ENCODE data around the gene PPP1CA.
"Not testable (repeated sequence)": the region's sequence is repeated elsewhere in the genome, so short reads cannot be mapped to it uniquely, and the experiment has no call there.

PPP1CA gene

DNA sequence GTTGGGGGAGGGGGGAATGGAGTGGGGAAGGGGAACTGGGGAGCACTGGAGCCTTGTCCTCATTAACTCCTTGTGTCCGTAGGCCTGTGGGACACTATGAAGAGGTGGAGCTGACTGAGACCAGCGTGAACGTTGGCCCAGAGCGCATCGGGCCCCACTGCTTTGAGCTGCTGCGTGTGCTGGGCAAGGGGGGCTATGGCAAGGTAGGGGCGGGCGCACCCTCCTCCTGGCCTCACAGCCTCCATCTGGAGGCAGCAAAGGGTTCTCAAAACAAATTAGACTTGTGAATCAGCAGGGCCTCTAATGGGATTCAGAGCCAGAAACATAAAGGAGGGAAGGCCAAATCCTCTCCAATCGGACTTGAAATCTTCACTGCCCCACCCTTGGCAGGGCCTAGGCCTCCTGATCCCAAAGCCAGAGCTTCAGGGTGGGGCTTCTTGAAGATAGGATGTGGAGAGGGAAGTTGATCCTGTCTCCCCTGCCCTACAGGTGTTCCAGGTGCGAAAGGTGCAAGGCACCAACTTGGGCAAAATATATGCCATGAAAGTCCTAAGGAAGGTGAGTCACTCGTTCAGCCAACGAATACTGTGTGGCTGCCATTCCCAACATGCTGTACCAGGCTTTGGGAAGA is 27.5 kb upstream of the PPP1CA start:
- Mint-ChIP-seq H3K27ac (peak overlapping the region; percentile 95), H3K36me3 (peaks cover 14% of the 10 kb centered on the region), H3K4me1 (peaks cover 70% of the 10 kb centered on the region), H3K9me3 (no peaks in the 10 kb centered on the region), H3K4me3 (peak overlapping the region; percentile 98), H3K27me3 (peaks cover 6% of the 10 kb centered on the region)
- no peak for DNase-seq
- CTCF ChIA-PET: interaction anchor here (0.9 to 1.3 kb wide), 2 partner anchors 8 to 9 kb away, joined by 4 to 5 read pairs; partner anchors contain the start of gene PTPRCAP

DNA sequence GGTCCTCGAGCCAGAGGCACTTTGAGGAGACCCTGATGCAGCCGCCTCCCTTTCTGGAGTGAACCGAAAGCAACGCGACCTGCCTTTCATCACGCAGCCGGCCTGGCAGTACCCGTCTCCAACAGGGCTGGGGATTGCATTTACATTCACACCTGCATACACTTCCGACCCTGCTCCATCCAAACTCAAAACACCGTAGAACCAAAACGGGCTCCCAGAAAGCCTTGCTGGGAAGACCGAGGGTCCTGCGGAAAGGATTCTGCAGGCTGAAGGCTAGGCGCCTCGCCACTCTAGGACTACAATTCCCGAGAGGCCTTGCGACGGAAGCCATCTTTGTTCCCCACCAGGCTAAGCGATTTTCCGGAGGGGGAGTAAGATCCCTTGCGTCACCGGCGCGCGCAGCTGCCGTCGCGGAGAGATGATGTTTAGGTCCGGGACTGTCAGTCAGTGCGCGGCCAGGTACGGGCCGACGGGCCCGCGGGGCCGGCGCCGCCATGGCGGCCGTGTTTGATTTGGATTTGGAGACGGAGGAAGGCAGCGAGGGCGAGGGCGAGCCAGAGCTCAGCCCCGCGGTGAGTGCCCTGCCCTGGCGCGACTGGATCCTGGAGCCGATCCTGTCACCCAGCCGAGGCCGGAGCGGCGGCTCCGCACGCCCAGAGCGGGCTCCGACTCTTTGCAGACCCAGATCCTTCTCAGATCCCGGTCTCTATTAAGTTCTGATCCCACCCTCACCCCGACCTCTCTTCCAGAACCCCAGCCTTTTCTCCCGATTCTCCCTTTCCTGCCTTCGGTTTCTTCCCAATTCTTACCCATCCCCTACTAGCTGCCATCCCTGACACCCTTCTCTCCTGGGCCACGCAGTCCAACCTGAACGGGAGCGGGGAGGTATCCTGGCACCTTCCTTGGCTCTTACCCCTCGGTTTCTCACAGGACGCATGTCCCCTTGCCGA is 26.7 kb upstream of the PPP1CA start, which contains the start of gene RPS6KB2:
TSS of gene RPS6KB2 (plus strand) at position 443 of the 950 bp plus-strand sequence. CDS start at position 495, 52 bp downstream.
- peaks cover 13% of the 10 kb centered on the region for H3K36me3 Mint-ChIP-seq
- peaks cover 64% of the 10 kb centered on the region for H3K4me1 Mint-ChIP-seq
- H3K4me3 Mint-ChIP-seq: peak within 1 kb of the TSS; percentile 98
- CTCF ChIA-PET: interaction anchor here (0.9 to 1.3 kb wide), 2 partner anchors 9 to 10 kb away, joined by 4 to 5 read pairs; partner anchors contain the start of gene PTPRCAP
- DNase-seq: peak; percentile 100
- H3K27ac Mint-ChIP-seq: peak within 1 kb of the TSS; percentile 95
- H3K9me3 Mint-ChIP-seq: no peaks in the 10 kb centered on the region
- H3K27me3 Mint-ChIP-seq: peaks cover 6% of the 10 kb centered on the region

DNA sequence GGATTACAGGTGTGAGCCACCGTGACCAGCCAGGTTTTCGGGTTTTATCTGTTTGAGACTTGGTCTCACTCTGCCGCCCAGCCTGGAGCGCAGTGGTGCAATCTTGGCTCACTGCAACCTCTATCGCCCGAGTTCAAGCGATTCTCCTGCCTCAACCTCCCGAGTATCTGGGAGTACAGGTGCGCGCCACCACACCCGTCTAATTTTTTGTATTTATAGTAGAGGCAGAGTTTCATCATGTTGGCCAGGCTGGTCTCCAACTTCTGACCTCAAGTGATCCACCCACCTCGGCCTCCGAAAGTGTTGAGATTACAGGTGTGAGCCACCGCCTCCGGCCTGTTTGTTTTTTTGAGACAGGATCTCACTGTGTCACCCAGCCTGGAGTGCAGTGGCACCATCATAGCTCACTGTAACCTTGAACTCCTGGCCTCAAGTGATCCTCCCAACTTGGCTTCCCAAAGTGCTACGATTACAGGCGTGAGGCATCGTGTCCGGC is 25.8 kb upstream of the PPP1CA start:
- CTCF ChIA-PET, H3K9me3 Mint-ChIP-seq, DNase-seq, H3K27me3 Mint-ChIP-seq: not testable (repeated sequence)
- Mint-ChIP-seq H3K27ac (peak overlapping the region; percentile 95), H3K4me1 (peaks cover 62% of the 10 kb centered on the region), H3K36me3 (peaks cover 10% of the 10 kb centered on the region), H3K4me3 (peak overlapping the region; percentile 98)

DNA sequence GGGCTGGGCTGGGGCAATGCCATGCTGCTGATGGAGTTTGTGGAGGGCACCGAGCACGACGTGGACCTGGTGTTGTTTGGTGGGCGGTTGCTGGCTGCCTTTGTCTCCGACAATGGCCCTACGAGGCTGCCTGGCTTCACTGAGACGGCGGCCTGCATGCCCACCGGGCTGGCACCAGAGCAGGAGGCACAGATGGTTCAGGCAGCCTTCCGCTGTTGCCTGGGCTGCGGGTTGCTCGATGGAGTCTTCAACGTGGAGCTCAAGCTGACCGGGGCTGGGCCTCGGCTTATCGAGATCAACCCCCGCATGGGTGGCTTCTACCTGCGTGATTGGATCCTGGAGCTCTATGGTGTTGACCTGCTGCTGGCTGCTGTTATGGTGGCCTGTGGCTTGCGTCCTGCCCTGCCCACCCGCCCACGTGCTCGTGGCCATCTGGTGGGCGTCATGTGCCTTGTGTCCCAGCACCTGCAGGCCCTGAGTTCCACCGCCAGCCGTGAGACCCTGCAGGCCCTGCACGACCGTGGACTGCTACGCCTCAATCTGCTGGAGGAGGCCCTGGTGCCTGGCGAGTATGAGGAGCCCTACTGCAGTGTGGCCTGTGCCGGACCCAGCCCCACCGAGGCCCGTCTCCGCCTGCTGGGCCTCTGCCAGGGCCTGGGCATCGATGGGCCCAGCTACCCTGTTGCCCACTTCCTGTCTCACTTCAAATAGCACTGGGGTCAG is 22.4 kb upstream of the PPP1CA start:
- CTCF ChIA-PET: no interaction called here
- H3K4me3 Mint-ChIP-seq: no peak overlapping the region
- H3K27me3 Mint-ChIP-seq: peaks cover 18% of the 10 kb centered on the region
- no peak for DNase-seq
- peaks cover 60% of the 10 kb centered on the region for H3K4me1 Mint-ChIP-seq
- no peaks in the 10 kb centered on the region for H3K9me3 Mint-ChIP-seq
- no peak overlapping the region for H3K27ac Mint-ChIP-seq
- H3K36me3 Mint-ChIP-seq: peaks cover 2% of the 10 kb centered on the region

DNA sequence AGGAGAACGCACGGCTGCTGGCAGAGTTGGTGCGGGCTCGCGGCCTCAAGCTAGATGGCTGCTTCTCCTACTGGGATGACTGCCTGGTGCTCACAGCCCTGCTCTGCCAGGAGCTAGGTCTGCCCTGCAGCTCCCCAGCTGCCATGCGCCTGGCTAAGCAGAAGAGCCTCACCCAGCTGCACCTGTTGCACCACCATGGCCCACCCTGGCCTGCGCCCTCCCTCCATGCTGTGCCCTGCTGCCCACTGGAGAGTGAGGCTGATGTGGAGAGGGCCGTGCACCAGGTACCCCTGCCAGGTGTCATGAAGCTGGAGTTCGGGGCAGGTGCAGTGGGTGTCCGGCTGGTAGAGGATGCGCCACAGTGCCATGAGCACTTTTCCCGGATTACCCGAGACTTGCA is 21.8 kb upstream of the PPP1CA start:
- H3K27ac Mint-ChIP-seq: no peak overlapping the region
- peaks cover 63% of the 10 kb centered on the region for H3K4me1 Mint-ChIP-seq
- DNase-seq: no peak
- CTCF ChIA-PET: interaction anchor here (0.6 kb wide), 1 partner anchor 781 kb away, joined by 3 read pairs; no protein-coding TSS in a partner anchor
- H3K9me3 Mint-ChIP-seq: no peaks in the 10 kb centered on the region
- H3K4me3 Mint-ChIP-seq: no peak overlapping the region
- H3K27me3 Mint-ChIP-seq: peaks cover 21% of the 10 kb centered on the region
- no peaks in the 10 kb centered on the region for H3K36me3 Mint-ChIP-seq

DNA sequence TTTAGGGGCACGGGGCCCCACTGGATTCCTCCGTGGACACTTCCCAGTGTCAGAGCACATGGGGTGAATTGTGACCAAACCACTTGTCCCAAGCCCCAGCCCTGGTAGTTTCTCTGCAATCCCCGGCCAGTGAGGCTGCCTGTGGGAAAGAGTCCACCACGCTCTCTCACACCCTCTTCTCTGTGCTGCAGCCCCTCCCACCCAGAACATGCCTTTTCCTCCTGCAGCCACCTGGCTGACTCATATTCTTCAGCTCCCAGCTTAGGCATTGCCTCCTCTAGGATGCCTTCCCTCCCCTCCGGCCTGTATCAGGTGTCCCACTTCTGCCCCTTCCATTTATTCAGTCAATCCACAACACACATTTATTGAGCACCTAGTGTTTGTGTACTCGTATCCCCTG is 21.2 kb upstream of the PPP1CA start:
- CTCF ChIA-PET: interaction anchor here (0.6 kb wide), 1 partner anchor 781 kb away, joined by 3 read pairs; no protein-coding TSS in a partner anchor
- Mint-ChIP-seq H3K4me3 (no peak overlapping the region), H3K9me3 (no peaks in the 10 kb centered on the region), H3K36me3 (no peaks in the 10 kb centered on the region), H3K4me1 (peaks cover 65% of the 10 kb centered on the region), H3K27me3 (peaks cover 23% of the 10 kb centered on the region), H3K27ac (no peak overlapping the region)
- no peak for DNase-seq

DNA sequence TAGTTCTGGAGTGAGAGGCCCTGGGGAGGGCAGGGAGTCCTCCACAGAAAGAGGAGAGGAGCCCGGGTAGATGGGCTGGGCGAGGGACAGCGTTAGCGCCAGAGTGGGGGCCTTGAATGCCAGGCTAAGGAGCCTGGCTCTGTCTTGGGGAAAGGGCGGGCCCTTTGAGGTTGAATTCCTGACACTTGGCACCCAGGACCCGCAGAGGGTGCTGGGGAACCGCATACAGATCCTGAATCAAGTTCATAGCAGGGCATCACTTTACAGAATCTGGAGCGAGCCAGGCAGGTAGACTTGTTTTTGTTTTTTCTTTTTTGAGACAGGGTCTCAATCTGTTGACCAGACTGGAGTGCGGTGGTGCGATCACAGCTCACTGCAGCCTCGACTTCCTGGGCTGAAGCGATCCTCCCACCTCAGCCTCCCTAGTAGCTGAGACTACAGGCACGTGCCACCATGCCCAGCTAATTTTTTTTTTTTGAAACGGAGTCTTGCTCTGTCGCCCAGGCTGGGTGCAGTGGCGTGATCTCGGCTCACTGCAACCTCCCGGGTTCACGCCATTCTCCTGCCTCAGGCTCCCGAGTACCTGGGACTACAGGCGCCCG is 19.9 kb upstream of the PPP1CA start:
- Mint-ChIP-seq H3K4me3 (peak overlapping the region; percentile 62), H3K27ac (peak overlapping the region; percentile 77), H3K36me3 (no peaks in the 10 kb centered on the region), H3K27me3 (peaks cover 27% of the 10 kb centered on the region), H3K9me3 (no peaks in the 10 kb centered on the region), H3K4me1 (peaks cover 64% of the 10 kb centered on the region)
- no peak for DNase-seq
- CTCF ChIA-PET: interaction anchor here (2.4 kb wide), 1 partner anchor 20 kb away, joined by 9 read pairs; the partner anchor contains the start of gene PPP1CA

DNA sequence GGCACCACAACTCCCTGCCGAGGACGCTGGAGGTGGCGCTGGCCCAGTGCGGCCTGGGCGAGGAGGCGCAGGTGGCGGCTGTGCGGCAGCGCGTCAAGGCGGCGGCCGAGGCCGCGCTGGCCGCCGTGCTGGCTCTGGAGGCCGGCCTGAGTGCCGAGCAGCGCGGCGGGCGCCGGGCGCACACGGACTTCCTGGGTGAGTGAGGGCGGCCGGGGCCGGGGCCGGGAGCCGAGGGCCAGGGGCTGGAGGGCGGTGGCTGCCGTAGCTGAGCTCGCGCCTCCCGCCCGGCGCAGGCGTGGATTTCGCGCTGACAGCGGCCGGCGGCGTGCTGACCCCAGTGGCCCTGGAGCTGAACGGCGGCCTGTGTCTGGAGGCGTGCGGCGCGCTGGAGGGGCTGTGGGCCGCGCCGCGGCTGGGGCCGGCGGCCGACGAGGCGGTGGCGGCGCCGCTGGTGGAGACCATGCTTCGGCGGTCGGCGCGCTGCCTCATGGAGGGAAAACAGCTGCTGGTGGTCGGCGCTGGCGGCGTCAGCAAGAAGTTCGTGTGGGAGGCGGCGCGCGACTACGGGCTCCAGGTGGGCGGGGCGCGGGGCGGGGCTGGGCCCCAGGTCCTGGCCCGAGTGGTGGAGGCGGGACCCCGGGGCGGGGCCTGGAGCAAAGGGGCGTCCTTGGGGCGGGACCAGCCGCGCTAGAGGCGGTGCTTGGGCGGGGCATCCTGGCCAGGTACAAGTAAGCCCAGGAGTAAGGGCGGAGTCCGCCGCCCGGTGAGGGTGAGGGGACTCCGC is 19.2 kb upstream of the PPP1CA start:
- Mint-ChIP-seq H3K36me3 (no peaks in the 10 kb centered on the region), H3K4me3 (peak overlapping the region; percentile 76), H3K27me3 (peaks cover 34% of the 10 kb centered on the region), H3K27ac (peak overlapping the region; percentile 77), H3K4me1 (peaks cover 67% of the 10 kb centered on the region), H3K9me3 (no peaks in the 10 kb centered on the region)
- CTCF ChIA-PET: interaction anchor here (1.6 to 2.4 kb wide), 2 partner anchors 17 to 19 kb away, joined by 6 to 9 read pairs; partner anchors contain the start of genes PPP1CA and PTPRCAP
- DNase-seq: peak; percentile 98

DNA sequence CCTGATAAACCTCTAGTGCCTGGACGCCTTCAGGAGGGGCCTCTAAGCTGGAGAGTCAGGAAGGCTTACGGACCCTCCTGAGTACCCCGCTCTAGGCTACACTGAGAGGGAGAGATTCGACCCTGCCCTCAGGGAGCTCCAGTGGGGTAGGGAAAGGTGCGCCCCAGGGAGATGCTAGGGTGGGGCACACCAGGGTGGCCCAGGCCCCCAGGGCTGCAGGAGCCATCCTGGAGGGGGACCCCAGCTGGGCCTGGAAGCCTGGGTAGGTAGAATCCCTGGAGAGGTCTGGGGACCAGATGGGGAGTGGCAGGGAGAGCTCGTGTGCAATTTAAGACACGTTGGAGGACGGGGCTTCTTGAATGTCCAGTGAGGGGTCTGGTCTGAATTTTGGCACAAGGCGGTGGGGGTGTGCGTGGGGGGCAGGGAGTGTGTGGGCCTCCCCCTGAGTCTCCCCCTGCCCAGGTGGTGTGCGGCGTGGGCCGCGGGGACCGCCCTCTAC is 18.5 kb upstream of the PPP1CA start:
- H3K4me1 Mint-ChIP-seq: peaks cover 65% of the 10 kb centered on the region
- no peaks in the 10 kb centered on the region for H3K36me3 Mint-ChIP-seq
- CTCF ChIA-PET: interaction anchor here (1.6 to 2.4 kb wide), 2 partner anchors 18 to 19 kb away, joined by 6 to 9 read pairs; partner anchors contain the start of genes PPP1CA and PTPRCAP
- DNase-seq: no peak
- H3K27ac Mint-ChIP-seq: peak overlapping the region; percentile 56
- H3K27me3 Mint-ChIP-seq: peaks cover 36% of the 10 kb centered on the region
- H3K9me3 Mint-ChIP-seq: no peaks in the 10 kb centered on the region
- H3K4me3 Mint-ChIP-seq: peak overlapping the region; percentile 76

DNA sequence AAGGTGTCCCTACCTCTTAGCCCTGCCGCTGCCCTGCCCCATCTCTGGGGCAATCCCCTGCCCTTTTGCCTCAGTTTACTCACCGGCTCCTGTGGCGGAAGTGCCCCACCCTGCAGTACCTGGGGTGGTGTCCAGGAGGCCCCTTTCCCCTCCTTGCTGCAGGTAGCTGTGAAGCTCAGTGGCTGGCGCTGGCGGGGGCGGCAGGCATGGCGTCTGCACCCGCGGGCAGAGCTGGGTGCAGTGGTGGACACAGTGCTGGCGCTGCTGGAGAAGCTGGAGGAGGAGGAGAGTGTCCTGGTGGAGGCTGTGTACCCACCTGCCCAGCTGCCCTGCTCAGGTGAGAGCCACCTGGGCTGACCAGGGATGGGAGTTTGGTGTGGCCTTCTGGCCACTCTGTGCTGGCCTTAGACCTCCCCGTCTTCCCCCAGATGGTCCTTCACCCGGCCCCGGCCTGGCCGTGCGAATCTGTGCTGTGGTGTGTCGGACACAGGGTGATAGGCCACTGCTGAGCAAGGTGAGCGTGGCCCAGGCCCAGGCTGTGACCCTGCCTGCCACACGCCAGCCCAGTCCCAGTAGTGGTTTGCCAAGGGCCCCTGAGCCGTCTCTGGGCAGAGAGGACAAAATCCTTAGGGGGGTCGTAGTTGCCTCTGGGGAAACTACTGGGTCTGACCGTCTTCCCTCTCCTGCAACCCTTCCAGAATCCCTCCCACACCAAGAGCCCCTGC is 17.8 kb upstream of the PPP1CA start:
- Mint-ChIP-seq H3K9me3 (no peaks in the 10 kb centered on the region), H3K27ac (peak overlapping the region; percentile 65), H3K4me1 (peaks cover 62% of the 10 kb centered on the region), H3K36me3 (no peaks in the 10 kb centered on the region), H3K4me3 (peak overlapping the region; percentile 76), H3K27me3 (peaks cover 43% of the 10 kb centered on the region)
- DNase-seq: no peak
- CTCF ChIA-PET: interaction anchor here (1.1 to 2.4 kb wide), 3 partner anchors 11 to 19 kb away, joined by 3 to 9 read pairs (median 6); partner anchors contain the start of genes PPP1CA and PTPRCAP

DNA sequence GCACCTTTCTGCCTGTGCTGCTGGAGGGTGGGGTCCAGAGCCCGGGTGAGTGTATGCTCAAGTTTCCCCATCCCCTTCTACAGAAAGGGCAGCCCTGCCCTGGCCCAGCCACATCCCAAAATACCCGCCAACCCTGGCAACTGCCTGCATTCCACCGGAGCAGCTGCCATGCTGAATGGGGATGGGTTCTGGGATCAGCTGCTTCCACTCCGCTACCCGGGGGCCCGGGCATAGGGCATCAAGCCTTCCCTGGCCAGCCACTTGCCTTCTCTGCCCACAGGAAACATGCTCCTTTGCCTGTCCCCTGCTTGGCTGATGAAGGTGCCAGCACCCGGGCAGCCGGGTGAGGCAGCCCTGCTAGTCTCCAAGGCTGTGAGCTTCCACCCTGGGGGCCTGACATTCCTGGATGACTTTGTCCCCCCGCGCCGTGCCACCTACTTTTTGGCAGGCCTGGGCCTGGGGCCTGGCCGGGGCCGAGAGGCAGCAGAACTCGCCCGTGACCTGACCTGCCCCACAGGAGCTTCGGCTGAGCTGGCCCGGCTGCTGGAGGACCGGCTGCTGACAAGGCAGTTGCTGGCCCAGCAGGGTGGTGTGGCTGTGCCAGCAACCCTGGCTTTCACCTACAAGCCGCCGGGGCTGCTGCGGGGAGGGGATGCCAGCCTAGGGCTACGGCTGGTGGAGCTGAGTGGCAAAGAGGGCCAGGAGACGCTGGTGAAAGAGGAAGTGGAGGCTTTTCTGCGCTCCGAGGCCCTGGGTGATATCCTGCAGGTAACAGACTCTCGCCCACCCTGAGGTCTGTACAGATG is 17.0 kb upstream of the PPP1CA start:
- Mint-ChIP-seq H3K4me1 (peaks cover 64% of the 10 kb centered on the region), H3K9me3 (no peaks in the 10 kb centered on the region), H3K36me3 (no peaks in the 10 kb centered on the region), H3K27me3 (peaks cover 50% of the 10 kb centered on the region), H3K4me3 (peak overlapping the region; percentile 60), H3K27ac (peak overlapping the region; percentile 65)
- CTCF ChIA-PET: interaction anchor here (1.1 to 2.4 kb wide), 3 partner anchors 10 to 17 kb away, joined by 3 to 9 read pairs (median 6); partner anchors contain the start of gene PPP1CA
- no peak for DNase-seq

All from activated naive CD4-positive, alpha-beta T cell treated with anti-CD3 and anti-CD28 coated beads, Interleukin-2, amount 10 ng/mL, durations not matched to agents 7 days and 5 days (primary cell).